Neural cell (in vitro differentiated cells): Measurements from ENCODE around the gene MAP1LC3B. TPM values are rescaled to one million over a fixed set of nuclear protein-coding genes. Genes with fewer than 3 reads are reported as not detected.

ENCODE experiments used
- H2AFZ ChIP-seq: fragments of 200-600, 300-800 bp; sonication (generic), shearing (Covaris generic); 2 replicates; pipeline ENCODE4 v1.6.0; 2014; ENCODE audit warnings: low read depth, mild to moderate bottlenecking, antibody characterized with exemption, low read length, moderate library complexity
- H3F3A ChIP-seq: fragments of 200-600 bp; shearing (Covaris generic); 2 replicates; pipeline ENCODE4 v1.6.1; 2016; ENCODE audit warnings: mild to moderate bottlenecking, moderate library complexity, mixed read lengths, antibody characterized with exemption, low read length; ENCODE audit not compliant: insufficient read depth, poor library complexity, severe bottlenecking
- H3K27ac ChIP-seq: fragments of 200-600, 300-800 bp; sonication (generic), shearing (Covaris generic); 2 replicates; pipeline ENCODE4 v1.5.1; 2014; ENCODE audit warnings: mild to moderate bottlenecking, low read length, moderate library complexity
- H3K27me3 ChIP-seq: fragments of 300-800, 200-600 bp; sonication (generic), shearing (Covaris generic); 2 replicates; pipeline ENCODE4 v1.6.0; 2014; ENCODE audit warnings: mild to moderate bottlenecking, low read depth, low read length, moderate library complexity; ENCODE audit not compliant: insufficient read depth
- H3K36me3 ChIP-seq: fragments of 300-800, 200-600 bp; sonication (generic), shearing (Covaris generic); 2 replicates; pipeline ENCODE4 v1.5.1; 2014; ENCODE audit warnings: mild to moderate bottlenecking, antibody characterized with exemption, low read length, moderate library complexity; ENCODE audit not compliant: insufficient read depth
- H3K4me2 ChIP-seq: fragments of 300-800, 200-600 bp; sonication (generic), shearing (Covaris generic); 2 replicates; pipeline ENCODE4 v1.6.0; 2014; ENCODE audit warnings: mild to moderate bottlenecking, low read length
- H3K4me3 ChIP-seq: fragments of 300-800, 200-600 bp; sonication (generic), shearing (Covaris generic); 2 replicates; pipeline ENCODE4 v1.5.1; 2014; ENCODE audit warnings: mild to moderate bottlenecking, low read length, moderate library complexity
- H3K79me2 ChIP-seq: fragments of 200-600 bp; shearing (Covaris generic); replicated peaks from 2 replicates; pipeline ENCODE4 v1.6.0; 2014; ENCODE audit warnings: mild to moderate bottlenecking, low read length, moderate library complexity; ENCODE audit not compliant: insufficient read depth
- H3K9ac ChIP-seq: fragments of 300-800, 200-600 bp; sonication (generic), shearing (Covaris generic); 2 replicates; pipeline ENCODE4 v1.6.1; 2016; ENCODE audit warnings: mild to moderate bottlenecking, low read length, mixed read lengths
- H3K9me2 ChIP-seq: fragments of 200-600 bp; shearing (Covaris generic); 2 replicates; pipeline ENCODE4 v1.6.1; 2016; ENCODE audit warnings: mild to moderate bottlenecking, low read length, mixed read lengths; ENCODE audit not compliant: insufficient read depth
- H3K9me3 ChIP-seq: fragments of 200-600, 300-800 bp; sonication (generic), shearing (Covaris generic); 2 replicates; pipeline ENCODE4 v1.6.1; 2016; ENCODE audit warnings: mild to moderate bottlenecking, mixed run types, low read length, moderate library complexity, mixed read lengths
- H4K20me1 ChIP-seq: fragments of 200-600 bp; shearing (Covaris generic); 2 replicates; pipeline ENCODE4 v1.6.1; 2016; ENCODE audit warnings: mild to moderate bottlenecking, mixed run types; ENCODE audit not compliant: insufficient read depth
- EP300 ChIP-seq: fragments of 450-650 bp; conservative IDR thresholded peaks from 2 replicates; pipeline ENCODE4 v1.6.1; 2014; ENCODE audit warnings: antibody characterized with exemption, mild to moderate bottlenecking, moderate library complexity; ENCODE audit not compliant: poor library complexity, severe bottlenecking
- EZH2 ChIP-seq: fragments of 200-600, 300-800 bp; shearing (Covaris generic), sonication (generic); IDR thresholded peaks from 2 replicates; pipeline ENCODE4 v1.6.1; 2014; ENCODE audit warnings: antibody characterized with exemption, low read length, borderline replicate concordance, mild to moderate bottlenecking; ENCODE audit not compliant: insufficient read depth, poor library complexity, severe bottlenecking
- MXI1 ChIP-seq: fragments of 450-650 bp; conservative IDR thresholded peaks from 2 replicates; pipeline ENCODE4 v1.6.1; 2014; ENCODE audit warnings: antibody characterized with exemption, mild to moderate bottlenecking; ENCODE audit not compliant: poor library complexity, severe bottlenecking
- POLR2AphosphoS5 ChIP-seq: IDR thresholded peaks from 2 replicates; pipeline ENCODE4 v1.6.1; 2012
- RAD21 ChIP-seq: fragments of 450-650 bp; conservative IDR thresholded peaks from 2 replicates; pipeline ENCODE4 v1.6.1; 2014; ENCODE audit warnings: antibody characterized with exemption, mild to moderate bottlenecking, moderate library complexity
- SMC3 ChIP-seq: fragments of 450-650 bp; conservative IDR thresholded peaks from 2 replicates; pipeline ENCODE4 v1.6.1; 2014; ENCODE audit warnings: antibody characterized with exemption, mild to moderate bottlenecking, moderate library complexity; ENCODE audit not compliant: poor library complexity
- TAF1 ChIP-seq: IDR thresholded peaks from 2 replicates; pipeline ENCODE4 v1.6.1; 2012; ENCODE audit warnings: low read depth
- polyA plus RNA-seq: library from polyadenylated mRNA; depleted of rRNA; stranded (reverse); fragments of >200 nt; gene quantifications from 2 replicates; pipeline ENCODE4 v1.2.3, GENCODE V29; 2014
- TF ChIP-seq, protein P1 (sequence below): fragments of 450-650 bp; IDR thresholded peaks from 2 replicates; pipeline ENCODE4 v1.5.1; 2014; ENCODE audit warnings: antibody characterized with exemption, mild to moderate bottlenecking, moderate library complexity; ENCODE audit not compliant: poor library complexity, severe bottlenecking
- TF ChIP-seq, protein P2 (sequence below): IDR thresholded peaks from 2 replicates; pipeline ENCODE4 v1.6.1; 2012; ENCODE audit warnings: borderline replicate concordance

Gene MAP1LC3B
- polyA plus RNA-seq, 1 donor from 2014 or later: 73.1 TPM

DNA sequence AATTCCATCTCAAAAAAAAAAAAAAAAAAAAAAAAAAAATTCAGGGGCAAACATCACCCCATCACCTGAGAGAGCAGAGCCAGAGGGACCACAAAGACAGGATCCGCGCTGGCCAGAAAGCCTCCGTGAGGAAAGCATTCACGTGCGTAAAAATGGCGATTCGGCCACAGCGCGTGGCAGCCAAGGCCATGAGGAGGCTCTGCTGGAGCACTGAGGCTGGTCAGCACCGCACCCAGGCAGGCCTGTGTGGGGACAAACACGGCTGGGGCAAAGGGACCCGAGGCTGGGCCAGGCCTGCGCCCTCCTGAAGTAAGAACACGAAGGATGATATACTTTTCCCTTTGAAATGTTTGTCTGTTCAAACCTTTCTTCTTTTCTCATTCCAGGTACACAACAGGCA lies 45.2 kb downstream of the MAP1LC3B start:
- H3K9me2 ChIP-seq: no peaks in the 10 kb centered on the region
- H4K20me1 ChIP-seq: no peaks in the 10 kb centered on the region
- no peaks in the 10 kb centered on the region for H3K27me3 ChIP-seq
- H3K79me2 ChIP-seq: peaks cover 14% of the 10 kb centered on the region
- no peaks in the 10 kb centered on the region for H3F3A ChIP-seq
- no peak overlapping the region for H3K4me3 ChIP-seq
- H3K27ac ChIP-seq: no peak overlapping the region
- H2AFZ ChIP-seq: no peak overlapping the region
- no peaks in the 10 kb centered on the region for H3K9me3 ChIP-seq
- H3K4me2 ChIP-seq: no peak overlapping the region
- H3K9ac ChIP-seq: no peak overlapping the region
- H3K36me3 ChIP-seq: no peaks in the 10 kb centered on the region
- TF ChIP-seq MXI1 (no peak), POLR2AphosphoS5 (no peak), RAD21 (no peak)

- no peak overlapping the region for H3K9ac ChIP-seq
- H3K27ac ChIP-seq: no peak overlapping the region
- no peak overlapping the region for H3K4me3 ChIP-seq
- no peaks in the 10 kb centered on the region for H3K27me3 ChIP-seq
- no peak overlapping the region for H3K4me2 ChIP-seq
- H3F3A ChIP-seq: no peaks in the 10 kb centered on the region
- no peak overlapping the region for H2AFZ ChIP-seq
- no peak for TF ChIP-seq SMC3
- no peak for TF ChIP-seq MXI1
- TF ChIP-seq, protein P1, sequence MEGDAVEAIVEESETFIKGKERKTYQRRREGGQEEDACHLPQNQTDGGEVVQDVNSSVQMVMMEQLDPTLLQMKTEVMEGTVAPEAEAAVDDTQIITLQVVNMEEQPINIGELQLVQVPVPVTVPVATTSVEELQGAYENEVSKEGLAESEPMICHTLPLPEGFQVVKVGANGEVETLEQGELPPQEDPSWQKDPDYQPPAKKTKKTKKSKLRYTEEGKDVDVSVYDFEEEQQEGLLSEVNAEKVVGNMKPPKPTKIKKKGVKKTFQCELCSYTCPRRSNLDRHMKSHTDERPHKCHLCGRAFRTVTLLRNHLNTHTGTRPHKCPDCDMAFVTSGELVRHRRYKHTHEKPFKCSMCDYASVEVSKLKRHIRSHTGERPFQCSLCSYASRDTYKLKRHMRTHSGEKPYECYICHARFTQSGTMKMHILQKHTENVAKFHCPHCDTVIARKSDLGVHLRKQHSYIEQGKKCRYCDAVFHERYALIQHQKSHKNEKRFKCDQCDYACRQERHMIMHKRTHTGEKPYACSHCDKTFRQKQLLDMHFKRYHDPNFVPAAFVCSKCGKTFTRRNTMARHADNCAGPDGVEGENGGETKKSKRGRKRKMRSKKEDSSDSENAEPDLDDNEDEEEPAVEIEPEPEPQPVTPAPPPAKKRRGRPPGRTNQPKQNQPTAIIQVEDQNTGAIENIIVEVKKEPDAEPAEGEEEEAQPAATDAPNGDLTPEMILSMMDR: no peak
- TF ChIP-seq, protein P2, sequence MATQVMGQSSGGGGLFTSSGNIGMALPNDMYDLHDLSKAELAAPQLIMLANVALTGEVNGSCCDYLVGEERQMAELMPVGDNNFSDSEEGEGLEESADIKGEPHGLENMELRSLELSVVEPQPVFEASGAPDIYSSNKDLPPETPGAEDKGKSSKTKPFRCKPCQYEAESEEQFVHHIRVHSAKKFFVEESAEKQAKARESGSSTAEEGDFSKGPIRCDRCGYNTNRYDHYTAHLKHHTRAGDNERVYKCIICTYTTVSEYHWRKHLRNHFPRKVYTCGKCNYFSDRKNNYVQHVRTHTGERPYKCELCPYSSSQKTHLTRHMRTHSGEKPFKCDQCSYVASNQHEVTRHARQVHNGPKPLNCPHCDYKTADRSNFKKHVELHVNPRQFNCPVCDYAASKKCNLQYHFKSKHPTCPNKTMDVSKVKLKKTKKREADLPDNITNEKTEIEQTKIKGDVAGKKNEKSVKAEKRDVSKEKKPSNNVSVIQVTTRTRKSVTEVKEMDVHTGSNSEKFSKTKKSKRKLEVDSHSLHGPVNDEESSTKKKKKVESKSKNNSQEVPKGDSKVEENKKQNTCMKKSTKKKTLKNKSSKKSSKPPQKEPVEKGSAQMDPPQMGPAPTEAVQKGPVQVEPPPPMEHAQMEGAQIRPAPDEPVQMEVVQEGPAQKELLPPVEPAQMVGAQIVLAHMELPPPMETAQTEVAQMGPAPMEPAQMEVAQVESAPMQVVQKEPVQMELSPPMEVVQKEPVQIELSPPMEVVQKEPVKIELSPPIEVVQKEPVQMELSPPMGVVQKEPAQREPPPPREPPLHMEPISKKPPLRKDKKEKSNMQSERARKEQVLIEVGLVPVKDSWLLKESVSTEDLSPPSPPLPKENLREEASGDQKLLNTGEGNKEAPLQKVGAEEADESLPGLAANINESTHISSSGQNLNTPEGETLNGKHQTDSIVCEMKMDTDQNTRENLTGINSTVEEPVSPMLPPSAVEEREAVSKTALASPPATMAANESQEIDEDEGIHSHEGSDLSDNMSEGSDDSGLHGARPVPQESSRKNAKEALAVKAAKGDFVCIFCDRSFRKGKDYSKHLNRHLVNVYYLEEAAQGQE: no peak
- no peak for TF ChIP-seq POLR2AphosphoS5
- no peak for TF ChIP-seq EP300
- TF ChIP-seq RAD21: no peak
- TF ChIP-seq EZH2: no peak
- no peak for TF ChIP-seq TAF1
- H4K20me1 ChIP-seq: no peaks in the 10 kb centered on the region
- H3K9me2 ChIP-seq: no peaks in the 10 kb centered on the region
- no peaks in the 10 kb centered on the region for H3K36me3 ChIP-seq
- no peaks in the 10 kb centered on the region for H3K9me3 ChIP-seq
- peaks cover 14% of the 10 kb centered on the region for H3K79me2 ChIP-seq
These were observed 45.9 kb downstream of the MAP1LC3B start for GRCh38 chr16:87437911-87438610.

DNA sequence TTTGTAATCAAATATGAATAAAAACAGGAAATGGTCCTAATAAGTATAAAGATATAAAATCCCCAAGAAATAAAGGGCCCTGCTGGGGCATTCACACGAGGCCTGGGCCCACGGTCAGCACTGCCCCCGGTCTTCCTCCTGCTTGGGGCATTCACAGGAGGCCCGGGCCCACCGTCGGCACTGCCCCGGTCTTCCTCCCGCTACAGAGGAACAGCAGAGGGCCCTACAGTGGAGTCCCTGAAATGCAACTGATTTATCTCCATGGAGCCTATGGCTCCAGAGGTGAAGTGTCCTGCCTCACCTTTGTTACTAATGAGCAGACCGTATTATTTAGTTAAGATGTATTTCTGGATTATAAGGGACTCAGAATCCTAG lies 46.5 kb downstream of the MAP1LC3B start:
- Histone ChIP-seq H3K27me3 (no peaks in the 10 kb centered on the region), H3F3A (no peaks in the 10 kb centered on the region), H3K27ac (no peak overlapping the region), H3K36me3 (no peaks in the 10 kb centered on the region), H3K4me3 (no peak overlapping the region), H4K20me1 (no peaks in the 10 kb centered on the region), H3K4me2 (no peak overlapping the region), H3K79me2 (peaks cover 14% of the 10 kb centered on the region), H3K9me2 (no peaks in the 10 kb centered on the region), H3K9ac (no peak overlapping the region), H2AFZ (no peak overlapping the region), H3K9me3 (no peaks in the 10 kb centered on the region)
- TF ChIP-seq RAD21 (no peak), SMC3 (no peak), EZH2 (no peak), MXI1 (no peak)
- TF ChIP-seq, protein P1: no peak
